Vagina (tissue), 2 donors: ENCODE data around the gene PARP11. TPM values are rescaled to one million over a fixed set of nuclear protein-coding genes. Genes with fewer than 3 reads are reported as not detected.

Experiments used
- DNase-seq, 2 donors: peaks; one replicate each; pipeline ENCODE4 v3.0.0-alpha.2; 2017; ENCODE audit errors: extremely low spot score in 2 of 2
- H3K27ac ChIP-seq: fragments of 200-600 bp; sonication (generic); one replicate; pipeline ENCODE4 v1.5.1; 2019
- H3K27me3 ChIP-seq: fragments of 200-600 bp; sonication (generic); one replicate; pipeline ENCODE4 v1.5.1; 2019
- H3K36me3 ChIP-seq, 2 donors: fragments of 200-600 bp; sonication (generic); one replicate each; pipeline ENCODE4 v1.5.1; 2017 to 2019
- H3K4me1 ChIP-seq: fragments of 200-600 bp; sonication (generic); one replicate; pipeline ENCODE4 v1.5.1; 2019
- H3K4me3 ChIP-seq, 2 donors: fragments of 200-600 bp; sonication (generic); 1 replicate in 1 of 2; 2 replicates in 1 of 2; pipeline ENCODE4 v1.5.1; 2016 to 2019
- H3K9me3 ChIP-seq: fragments of 200-600 bp; sonication (generic); one replicate; pipeline ENCODE4 v1.5.1; 2019
- CTCF ChIP-seq, 3 experiments: fragments of 450-650 bp in 2 of 3; fragments of 200-600 bp in 1 of 3; sonication (generic) in 1 of 3; IDR thresholded peaks; one replicate each; pipeline ENCODE4 v1.5.1; 2017 to 2019; ENCODE audit warnings: antibody characterized with exemption in 3 of 3, mild to moderate bottlenecking in 2 of 3, moderate library complexity in 2 of 3
- POLR2A ChIP-seq, 2 donors: fragments of 450-650 bp; IDR thresholded peaks; one replicate each; pipeline ENCODE4 v1.6.1; 2017; ENCODE audit warnings: antibody characterized with exemption in 2 of 2, mild to moderate bottlenecking in 2 of 2, moderate library complexity in 2 of 2
- POLR2AphosphoS5 ChIP-seq, 2 donors: sonication (generic); formaldehyde crosslinking; IDR thresholded peaks; one replicate each; pipeline ENCODE4 v1.9.0; 2017; ENCODE audit warnings: antibody characterized with exemption in 2 of 2, mild to moderate bottlenecking in 2 of 2, low read depth in 1 of 2; ENCODE audit not compliant: insufficient read depth in 1 of 2
- intact Hi-C: fragments of 100-400 bp; cut with DNase I; formaldehyde crosslinking; loops from one replicate; pipeline ENCODE4 v1.15.1; 2023
- total RNA-seq: library from RNA; depleted of rRNA; stranded (reverse); fragments of >200 nt; gene quantifications from one replicate; pipeline ENCODE4 v1.2.3, GENCODE V29; 2016

The PARP11 gene
- total RNA-seq, 1 donor from 2014 or later = 2.7 TPM

GRCh38 chr12:3896801-3897351 lies 23.7 kb upstream of the PARP11 start:
- Histone ChIP-seq H3K9me3 (no peaks in the 10 kb centered on the region), H3K36me3 (no peaks in the 10 kb centered on the region), H3K4me3 (no peak overlapping the region), H3K4me1 (peaks cover 13% of the 10 kb centered on the region), H3K27ac (no peak overlapping the region), H3K27me3 (no peaks in the 10 kb centered on the region)
- DNase-seq = no peak
- intact Hi-C loops = no loop called here
- TF ChIP-seq POLR2A (IDR thresholded peaks at IDR 0.05) = no peak
- no peak for TF ChIP-seq CTCF (IDR thresholded peaks at IDR 0.05)
- no peak for TF ChIP-seq POLR2AphosphoS5 (IDR thresholded peaks at IDR 0.05; ENCODE audit: insufficient read depth in 1 of 2, low read depth in 1 of 2)

GRCh38 chr12:3896356-3896755 lies 23.2 kb upstream of the PARP11 start:
- DNase-seq = no peak
- Histone ChIP-seq H3K36me3 (no peaks in the 10 kb centered on the region), H3K4me1 (peaks cover 13% of the 10 kb centered on the region), H3K4me3 (no peak overlapping the region), H3K27ac (no peak overlapping the region), H3K9me3 (no peaks in the 10 kb centered on the region), H3K27me3 (no peaks in the 10 kb centered on the region)
- TF ChIP-seq POLR2AphosphoS5 (IDR thresholded peaks at IDR 0.05; ENCODE audit: insufficient read depth in 1 of 2, low read depth in 1 of 2) (no peak), POLR2A (IDR thresholded peaks at IDR 0.05) (no peak), CTCF (IDR thresholded peaks at IDR 0.05) (no peak)
- intact Hi-C loops = no loop called here

- DNase-seq = no peak
- Histone ChIP-seq H3K36me3 (no peaks in the 10 kb centered on the region), H3K4me3 (no peak overlapping the region), H3K9me3 (no peaks in the 10 kb centered on the region), H3K4me1 (peaks cover 13% of the 10 kb centered on the region), H3K27me3 (no peaks in the 10 kb centered on the region), H3K27ac (no peak overlapping the region)
- intact Hi-C loops = no loop called here
- TF ChIP-seq POLR2A (IDR thresholded peaks at IDR 0.05) (no peak), POLR2AphosphoS5 (IDR thresholded peaks at IDR 0.05; ENCODE audit: insufficient read depth in 1 of 2, low read depth in 1 of 2) (no peak), CTCF (IDR thresholded peaks at IDR 0.05) (no peak)
These were observed 19.4 kb upstream of the PARP11 start for GRCh38 chr12:3892631-3893030.

- H3K9me3 ChIP-seq = no peaks in the 10 kb centered on the region
- H3K27me3 ChIP-seq = no peaks in the 10 kb centered on the region
- H3K27ac ChIP-seq = no peak overlapping the region
- H3K4me3 ChIP-seq = no peak overlapping the region
- TF ChIP-seq POLR2A (IDR thresholded peaks at IDR 0.05) (no peak), CTCF (IDR thresholded peaks at IDR 0.05) (no peak), POLR2AphosphoS5 (IDR thresholded peaks at IDR 0.05; ENCODE audit: insufficient read depth in 1 of 2, low read depth in 1 of 2) (no peak)
- DNase-seq = no peak
- peaks cover 4% of the 10 kb centered on the region for H3K4me1 ChIP-seq
- H3K36me3 ChIP-seq = no peaks in the 10 kb centered on the region
- intact Hi-C loops = no loop called here
These were observed 18.0 kb upstream of the PARP11 start for GRCh38 chr12:3891201-3891600.

GRCh38 chr12:3888659-3889058 lies 15.5 kb upstream of the PARP11 start:
- no peaks in the 10 kb centered on the region for H3K36me3 ChIP-seq
- no peak for DNase-seq

More at GRCh38 chr12:3888659-3889058, 15.5 kb upstream of the PARP11 start:
- H3K27me3 ChIP-seq = no peaks in the 10 kb centered on the region
- TF ChIP-seq CTCF (IDR thresholded peaks at IDR 0.05) = no peak
- no peak for TF ChIP-seq POLR2AphosphoS5 (IDR thresholded peaks at IDR 0.05; ENCODE audit: insufficient read depth in 1 of 2, low read depth in 1 of 2)
- TF ChIP-seq POLR2A (IDR thresholded peaks at IDR 0.05) = no peak
- H3K4me1 ChIP-seq = no peaks in the 10 kb centered on the region
- H3K4me3 ChIP-seq = no peak overlapping the region
- intact Hi-C loops = loop anchor here (5.0 kb wide), 1 partner anchor 154 kb away; no protein-coding TSS in a partner anchor
- H3K27ac ChIP-seq = no peak overlapping the region
- H3K9me3 ChIP-seq = no peaks in the 10 kb centered on the region
